Measurements from ENCODE around the gene STON2.

STON2 gene

DNA sequence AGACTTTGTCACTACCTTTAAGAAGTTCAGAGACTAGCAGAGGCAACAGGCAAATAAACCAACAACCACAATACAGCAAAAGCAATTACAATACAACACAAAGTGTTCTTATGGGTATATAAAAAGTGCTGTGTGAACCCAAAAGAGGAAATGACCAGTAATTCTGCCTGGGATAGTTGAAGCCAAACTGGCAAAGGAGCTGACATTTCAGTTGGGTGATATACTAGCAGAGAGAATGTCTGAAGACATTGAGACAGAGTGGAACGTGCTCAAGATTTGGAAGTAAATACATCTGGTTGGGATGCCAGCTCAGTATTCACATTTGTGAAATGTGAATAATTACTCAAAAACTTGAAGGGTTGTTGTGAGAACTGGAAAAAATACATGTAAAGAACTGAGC is 98.8 kb downstream of the STON2 start:
- DNase-seq = no peak

DNA sequence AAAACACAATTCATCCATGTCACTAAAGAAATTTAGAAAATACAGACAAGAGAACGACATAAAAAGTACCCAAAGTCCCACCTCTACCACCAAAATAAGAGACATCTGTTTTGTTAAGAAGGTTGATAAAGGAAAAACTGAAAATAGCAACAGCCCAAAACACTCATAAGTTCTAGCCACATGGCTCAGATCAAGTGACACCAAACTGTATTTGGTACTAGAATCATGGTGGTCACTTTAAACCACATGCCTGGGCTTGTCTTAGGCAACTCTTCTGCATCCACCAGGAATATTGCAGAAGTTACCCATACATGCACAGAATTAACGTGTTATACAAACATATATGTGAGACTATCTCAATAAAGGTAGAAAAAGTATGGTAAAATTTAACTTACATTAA is 101.2 kb downstream of the STON2 start:
- DNase-seq = no peak

DNA sequence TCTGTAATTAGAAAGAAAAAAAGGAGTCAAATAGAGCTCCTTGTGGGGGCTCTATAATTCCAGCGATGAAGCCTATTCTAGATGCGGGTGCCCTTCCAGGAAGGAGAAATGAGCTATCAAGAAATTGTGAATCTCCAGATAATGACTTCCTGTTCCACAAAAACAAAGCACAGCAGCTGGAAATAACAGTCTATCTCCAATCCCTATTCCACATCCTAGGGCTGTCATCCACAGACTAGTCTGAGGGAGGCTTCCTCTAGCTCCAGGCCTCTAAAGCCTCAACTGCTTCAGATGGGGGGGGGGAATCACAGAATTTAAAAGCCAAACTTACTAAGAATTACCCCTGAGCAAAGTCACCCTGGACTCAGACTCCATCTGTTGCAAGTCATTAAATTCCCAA is 102.0 kb downstream of the STON2 start:
- DNase-seq = no peak

DNA sequence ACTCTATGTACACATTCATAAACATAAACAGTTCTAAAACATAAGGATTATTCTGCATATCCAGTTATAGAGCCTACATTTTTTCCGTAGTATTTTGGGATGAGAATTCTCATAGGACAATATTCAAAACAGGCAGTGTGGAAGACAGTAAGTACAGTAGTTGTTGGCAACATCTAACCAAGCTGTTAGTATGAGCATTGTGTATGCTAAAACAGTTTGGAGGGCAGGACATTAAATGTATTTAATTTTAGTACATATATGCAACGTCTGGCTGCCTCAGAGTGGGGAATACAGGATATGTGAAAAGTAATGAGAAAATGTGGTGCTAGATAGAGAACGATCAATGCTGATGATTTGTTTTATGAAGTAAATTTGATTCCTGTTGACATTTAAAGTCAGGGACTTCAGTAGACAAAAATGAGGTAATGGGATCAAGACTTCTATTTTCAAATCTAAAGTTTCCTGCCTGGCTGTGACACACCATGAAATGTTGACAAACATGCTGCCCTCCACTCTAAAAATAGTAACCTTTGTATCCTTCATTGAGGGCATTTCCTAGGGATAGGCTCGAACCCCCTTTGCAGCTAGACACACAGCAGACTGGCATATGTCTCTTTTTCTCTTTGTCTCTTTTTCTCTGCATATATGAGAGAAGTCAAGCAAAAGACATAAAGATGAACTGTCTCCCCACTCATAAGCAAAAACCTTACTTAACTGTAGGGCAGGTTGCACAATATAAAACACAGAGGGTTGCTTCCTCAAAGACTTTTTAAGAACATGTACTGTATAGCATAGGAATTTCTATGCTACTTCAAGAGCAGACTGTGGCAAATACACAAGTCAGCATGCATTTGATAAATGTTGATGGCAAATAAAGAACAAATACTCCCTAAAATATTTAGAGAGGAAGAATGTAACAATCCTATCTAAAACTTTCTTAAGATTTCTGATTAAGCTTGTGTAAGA is 103.9 kb downstream of the STON2 start:
- DNase-seq = no peak

DNA sequence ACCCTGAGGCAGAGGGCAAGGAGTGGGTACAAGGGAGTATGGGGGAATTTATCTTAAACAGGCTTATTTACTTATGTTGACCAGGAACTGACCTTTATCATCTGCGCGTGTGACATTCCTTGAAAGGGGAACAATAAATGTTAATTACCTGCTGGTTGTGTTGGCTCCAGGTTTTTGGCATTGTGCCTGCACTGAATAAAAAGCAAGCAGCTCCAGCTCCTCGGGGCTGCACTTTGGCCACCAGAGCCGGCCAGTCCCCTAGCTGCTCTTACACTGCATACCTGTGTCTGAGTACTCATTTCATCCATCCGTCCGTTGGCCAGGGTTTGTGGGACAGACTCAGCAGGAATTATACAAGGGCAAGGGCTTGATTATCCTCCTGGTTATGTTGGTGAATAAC is 110.6 kb downstream of the STON2 start:
- DNase-seq = no peak

DNA sequence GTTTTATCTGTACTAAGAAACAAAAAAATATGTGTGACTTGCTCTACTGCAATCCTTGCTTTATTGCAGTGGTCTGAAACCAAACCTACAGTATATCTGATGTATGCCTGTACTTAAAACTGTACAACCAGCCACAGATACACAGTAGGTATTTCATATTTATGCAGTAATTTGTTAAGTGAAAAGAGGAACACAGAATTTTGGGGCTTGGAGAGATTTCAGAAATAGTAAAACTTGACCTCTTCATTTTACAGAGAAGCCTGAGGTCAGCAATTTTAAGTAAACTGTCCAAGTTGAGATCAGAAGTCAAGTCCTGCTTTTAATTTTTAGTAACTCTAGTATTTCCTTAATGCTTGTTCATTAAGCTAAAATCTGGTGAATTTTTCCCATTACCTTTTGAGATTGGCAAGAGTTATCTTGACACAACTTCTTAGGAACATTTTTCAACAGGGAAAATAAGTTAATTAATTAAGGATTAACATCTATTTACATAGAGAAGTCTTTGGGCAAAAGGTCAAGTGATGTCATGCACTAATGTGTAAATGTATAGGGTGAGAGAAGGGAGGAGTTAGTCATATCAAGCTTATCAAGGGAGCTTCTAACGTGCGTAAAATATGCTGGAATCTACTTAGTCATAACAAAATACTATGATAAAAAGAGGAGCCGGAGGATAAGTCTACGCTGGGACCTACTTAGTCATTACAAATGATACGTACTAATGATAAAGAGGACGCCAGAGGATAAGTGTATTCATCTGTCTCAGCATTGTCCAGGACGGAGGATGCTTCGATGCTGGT is 113.4 kb downstream of the STON2 start:
- no peak for DNase-seq

DNA sequence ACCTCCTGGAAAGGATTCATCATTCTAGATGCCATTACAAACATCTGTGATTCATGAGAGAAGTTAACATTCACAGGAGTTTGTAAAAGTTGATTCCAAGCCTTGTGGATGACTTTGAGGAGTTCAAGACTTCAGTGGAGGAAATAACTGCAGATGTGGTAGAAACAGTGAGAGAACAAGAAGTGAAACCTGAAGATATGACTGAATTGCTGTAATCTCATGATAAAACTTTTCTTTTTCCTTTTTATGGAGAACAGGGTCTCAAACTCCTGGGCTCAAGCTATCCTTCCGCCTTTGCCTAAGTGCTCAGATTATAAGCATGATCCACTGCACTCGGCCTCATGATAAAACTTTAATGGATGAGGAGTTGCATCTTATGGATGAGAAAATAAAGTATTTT is 114.9 kb downstream of the STON2 start:
- no peak for DNase-seq

DNA sequence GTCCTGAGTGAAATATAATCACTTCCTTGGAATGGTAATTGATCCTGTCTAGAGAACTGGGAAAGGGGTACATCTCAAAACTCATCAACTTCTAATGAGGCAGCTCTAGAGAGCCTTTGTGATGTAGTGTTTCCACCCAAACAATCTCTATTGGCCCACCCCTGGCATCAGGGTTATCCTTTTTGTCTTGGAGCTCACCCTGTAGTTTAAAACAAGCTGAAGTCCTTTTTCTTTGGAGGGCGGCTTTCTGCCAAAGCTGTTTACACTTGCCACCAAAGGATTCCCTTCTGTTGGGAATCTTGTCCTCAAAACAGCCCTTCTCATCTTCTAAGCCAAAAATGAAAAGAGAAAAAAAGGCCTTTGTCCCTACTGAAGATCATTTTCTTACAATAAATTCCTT is 118.8 kb downstream of the STON2 start:
- no peak for DNase-seq

DNA sequence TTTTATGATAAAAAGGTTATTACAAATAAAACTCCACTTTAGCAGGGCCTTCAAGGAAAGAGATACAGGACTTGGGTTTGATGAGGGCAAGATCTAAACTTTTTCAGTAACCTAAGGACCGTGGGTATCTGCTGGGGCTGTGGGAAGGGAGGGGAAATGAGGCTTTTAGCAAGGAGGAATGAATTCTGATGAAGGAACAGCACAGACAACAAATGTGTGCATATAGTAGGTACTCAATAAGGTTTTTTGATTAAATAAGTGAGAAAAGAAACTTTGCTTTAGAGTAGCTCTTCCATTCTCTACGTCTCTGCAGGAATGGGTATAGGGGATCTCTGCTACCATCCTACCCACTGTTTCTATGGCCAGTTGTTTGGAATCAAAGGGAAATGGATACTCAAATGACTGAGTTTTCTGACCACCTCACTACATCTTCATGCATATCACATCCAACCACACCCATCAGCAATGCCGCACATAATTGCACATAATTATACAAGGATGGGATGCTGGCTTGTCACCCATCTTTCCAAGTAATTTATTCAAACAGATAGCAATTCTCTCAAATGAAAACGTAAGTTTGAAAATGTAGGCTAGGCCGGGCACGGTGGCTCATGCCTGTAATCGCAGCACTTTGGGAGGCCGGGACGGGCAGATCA is 119.9 kb downstream of the STON2 start:
- no peak for DNase-seq

DNA sequence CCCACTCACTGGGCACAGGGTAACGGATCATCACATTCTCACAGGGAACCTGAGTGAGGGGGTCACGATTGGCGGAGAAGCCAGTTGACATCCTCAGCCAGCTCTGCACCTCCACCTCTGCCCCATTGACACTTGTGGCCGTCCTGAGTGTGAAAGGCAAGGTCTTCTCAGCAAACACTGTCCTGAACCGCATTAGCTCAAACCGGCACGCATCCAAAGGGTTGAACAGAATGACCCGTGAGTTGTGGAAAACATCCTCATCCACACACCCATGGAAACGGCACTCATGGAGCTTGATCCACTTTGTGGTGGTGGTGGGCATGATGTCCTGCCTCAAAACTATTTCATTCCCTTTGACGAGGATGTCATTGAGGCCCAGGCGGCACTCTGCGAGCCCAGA is 123.0 kb downstream of the STON2 start:
- no peak for DNase-seq

DNA sequence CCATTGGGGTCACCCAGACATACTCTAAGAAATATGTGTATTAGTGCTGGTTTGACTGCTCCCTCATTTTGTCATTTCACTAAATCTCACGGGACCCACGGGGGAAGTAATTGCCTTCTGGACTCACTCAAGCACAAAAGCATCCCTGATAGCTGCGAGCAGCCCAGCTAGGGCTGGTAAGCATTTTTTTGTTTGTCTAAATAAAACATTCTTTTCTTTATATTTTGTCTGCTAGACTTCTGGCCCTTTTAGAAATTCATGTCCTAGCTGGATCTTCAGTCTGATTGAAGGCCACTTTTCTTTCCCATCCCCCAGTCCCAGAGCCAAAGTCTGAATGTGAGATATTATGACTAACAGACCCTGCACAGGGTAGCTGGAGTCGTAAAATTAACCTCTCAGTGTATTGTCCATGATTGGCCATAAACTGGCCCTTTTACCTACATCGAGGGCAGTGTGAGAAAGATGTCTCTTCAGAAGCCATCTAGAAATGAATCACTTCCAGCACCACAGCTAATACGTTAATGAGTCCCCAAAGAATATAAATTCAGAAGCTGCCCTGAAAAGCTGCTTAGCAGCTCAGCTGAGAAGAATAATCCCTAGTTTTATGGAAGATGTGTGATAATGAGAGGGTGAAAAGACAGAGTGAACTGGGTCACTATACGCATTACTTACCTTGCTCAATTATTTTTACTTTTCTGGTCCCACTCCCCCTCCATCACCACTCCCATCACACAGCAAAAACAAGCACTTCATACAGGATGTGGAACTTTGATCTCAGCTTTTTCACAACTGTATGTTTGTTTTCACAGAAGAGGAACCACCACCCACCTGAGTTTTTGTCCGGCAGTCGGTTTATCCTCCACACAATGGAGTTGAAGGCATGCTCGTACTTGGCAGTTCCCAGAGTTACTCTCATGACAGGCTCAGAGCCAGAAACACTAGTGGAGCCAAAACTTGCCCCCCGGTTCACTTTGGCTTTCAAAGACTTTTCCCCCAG is 123.8 kb downstream of the STON2 start:
- no peak for DNase-seq

DNA sequence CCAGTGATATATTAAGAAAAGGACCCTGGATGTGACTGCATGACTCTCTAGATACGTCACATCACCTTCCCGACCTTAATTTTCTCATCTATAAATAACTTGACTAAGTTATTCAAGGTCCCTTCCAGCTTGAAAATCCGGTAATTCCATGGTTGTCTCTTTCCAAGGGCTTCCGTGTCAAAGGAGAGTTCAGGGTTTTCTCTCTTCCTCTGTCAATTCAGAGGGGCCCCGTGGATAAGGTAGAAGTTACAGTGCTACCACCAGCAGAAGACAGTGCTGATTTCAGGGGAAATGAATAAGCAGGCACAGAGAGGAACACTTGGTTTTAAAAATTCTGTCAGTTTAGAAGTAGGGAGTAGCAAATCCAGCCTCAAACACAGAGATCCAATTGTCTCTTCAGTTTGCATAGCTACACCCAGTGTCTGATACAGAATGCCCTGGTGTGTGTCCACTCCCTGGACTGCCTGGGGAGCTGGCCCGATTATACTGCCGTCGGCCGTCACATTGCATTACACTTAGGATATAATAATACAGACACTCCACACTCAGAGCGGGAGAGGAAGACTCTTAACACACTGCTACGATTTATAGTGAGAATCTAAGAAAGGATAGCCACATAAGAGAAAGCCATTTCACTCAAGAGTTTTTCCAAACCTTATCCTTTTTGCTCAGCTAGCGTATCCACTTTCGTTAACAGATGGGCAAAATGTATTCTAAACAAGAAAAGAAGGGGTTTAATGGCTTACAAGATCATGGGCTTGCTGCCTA is 124.6 kb downstream of the STON2 start:
- no peak for DNase-seq

DNA sequence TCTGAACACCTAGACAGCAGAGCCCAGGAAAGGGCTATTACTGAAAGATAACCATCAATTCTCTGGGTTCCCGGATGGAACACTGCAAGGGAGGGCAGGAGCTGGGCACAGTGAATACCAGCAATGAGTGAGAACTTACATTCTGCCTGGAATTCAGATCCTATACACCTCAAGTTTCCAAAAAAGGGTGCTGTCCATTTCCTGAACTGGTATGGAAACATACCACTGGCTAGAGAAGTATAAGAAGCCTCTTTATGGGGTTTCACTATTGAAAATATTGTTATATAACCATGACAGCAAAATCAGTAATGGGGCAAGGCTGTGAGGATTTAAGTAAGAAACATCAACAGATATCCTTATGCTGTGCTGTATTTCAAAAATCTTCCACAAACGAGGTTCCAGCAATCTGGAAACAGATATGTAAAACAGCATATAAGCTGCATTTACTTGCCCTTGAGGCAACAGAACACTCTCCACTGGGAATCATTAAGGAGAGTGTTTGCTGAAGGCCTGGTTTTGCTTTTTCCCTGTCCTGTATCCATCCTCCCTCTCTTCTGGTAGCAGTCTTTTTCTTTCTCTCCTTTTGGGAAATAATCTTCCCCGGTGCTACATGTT is 126.1 kb downstream of the STON2 start:
- no peak for DNase-seq

DNA sequence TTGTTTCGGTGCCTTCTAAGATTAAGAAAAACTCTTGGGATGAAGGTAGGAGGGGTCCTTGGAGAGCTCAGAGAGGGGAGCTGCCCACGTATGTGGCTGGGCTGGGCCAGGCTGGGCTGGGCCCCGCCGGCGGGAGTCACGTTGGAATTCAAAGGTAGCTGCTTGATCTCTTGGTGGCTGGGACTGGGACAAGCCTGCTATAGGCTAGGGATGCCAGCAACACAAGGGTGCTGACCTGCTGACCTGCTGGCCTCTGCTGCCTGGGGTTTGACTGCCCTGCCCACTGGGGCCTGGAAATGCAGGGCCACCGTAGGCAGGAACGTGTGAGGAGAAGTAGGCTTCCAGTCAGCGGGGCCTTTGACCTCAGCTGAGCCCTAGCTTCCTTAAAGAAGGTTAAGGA is 126.6 kb downstream of the STON2 start:
- no peak for DNase-seq

DNA sequence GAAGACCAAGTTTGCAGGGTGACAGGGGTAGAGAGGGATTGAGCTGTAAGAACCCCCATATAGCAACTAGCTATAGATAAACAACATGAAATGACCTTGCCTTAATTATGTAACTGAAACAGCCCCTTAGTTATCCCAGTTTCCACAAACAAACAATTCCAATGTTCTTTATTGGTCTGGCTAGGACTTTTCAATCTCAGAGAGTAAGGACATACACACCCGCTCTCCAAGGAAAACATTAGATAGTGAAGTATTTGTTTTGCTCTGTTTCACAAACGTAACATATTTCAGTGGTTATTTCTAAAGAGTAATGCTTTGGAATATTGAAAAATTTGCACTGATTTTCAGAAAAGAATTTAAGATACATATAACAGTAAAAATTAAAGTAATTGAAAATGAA is 127.8 kb downstream of the STON2 start:
- DNase-seq = no peak

DNA sequence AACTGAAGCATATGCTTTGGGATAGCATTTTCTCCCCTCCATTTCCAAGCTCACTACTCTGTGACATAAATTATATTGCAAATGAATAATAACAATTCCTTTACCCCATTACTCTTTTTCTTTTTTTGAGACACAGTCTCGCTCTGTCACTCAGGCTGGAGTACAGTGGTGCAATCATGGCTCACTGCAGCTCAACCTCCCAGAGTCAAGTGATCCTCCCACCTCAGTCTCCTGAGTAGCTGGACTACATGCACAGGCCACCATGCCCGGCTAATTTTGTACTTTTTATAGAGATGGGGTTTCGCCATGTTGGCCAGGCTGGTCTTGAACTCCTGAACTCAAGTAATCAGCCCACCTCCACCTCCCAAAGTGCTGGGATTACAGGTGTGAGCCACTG is 130.1 kb downstream of the STON2 start:
- no peak for DNase-seq

DNA sequence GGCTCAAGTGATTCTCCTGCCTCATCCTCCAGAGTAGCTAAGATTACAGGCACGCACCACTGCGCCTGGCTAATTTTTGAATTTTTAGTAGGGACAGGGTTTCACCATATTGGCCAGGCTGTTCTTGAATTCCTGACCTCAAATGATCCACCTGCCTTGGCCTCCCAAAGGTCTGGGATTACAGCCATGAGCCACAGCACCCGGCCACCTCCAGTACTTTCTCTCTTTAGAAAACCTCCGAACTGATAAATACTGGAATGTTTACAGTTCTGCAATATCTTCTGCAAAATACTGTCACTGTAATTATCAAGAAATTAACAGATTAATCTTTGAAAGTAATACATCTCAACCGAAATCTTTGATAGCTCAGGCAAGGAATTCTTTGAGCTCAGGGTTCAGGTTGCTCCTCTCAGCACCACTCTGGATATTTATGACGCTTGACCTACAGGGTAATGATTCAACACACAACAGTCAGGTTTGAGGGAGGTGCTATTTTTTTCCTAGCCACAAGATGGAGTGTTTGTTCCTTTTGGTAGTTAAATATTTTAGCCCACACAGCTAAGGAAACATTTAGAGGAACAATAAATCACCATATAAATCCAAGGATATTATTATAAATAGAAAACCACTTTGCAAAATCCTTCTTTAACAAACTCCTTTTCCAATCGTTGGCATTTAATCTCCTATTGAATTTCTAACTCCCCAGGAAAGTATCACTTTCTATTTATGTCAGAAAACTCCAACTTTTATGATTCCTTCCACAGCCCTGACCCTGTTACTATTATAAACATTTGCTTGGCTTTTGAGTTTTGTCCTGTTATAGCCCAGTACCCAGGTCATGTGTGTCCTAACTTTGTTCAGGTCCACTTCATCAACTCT is 130.8 kb downstream of the STON2 start:
- peak; percentile 70 for DNase-seq

DNA sequence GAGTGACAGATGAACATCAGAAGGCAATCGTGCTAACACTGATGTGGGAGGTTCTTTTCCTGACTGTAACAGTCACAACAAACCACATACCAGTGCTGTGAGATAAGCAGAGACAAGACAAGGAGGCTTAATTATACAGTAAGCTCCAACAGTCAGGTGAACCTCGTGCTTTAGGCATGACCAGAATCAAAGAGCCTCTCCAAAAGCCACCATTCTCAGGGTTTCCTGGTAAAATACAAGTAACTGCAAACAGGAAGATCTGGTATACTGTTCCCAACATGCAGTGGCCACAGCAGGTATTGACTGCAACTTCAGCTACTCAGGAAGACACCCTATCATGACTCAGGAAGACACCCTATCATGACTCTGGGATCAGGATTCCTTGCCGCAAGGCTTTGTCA is 132.1 kb downstream of the STON2 start:
- DNase-seq = no peak

DNA sequence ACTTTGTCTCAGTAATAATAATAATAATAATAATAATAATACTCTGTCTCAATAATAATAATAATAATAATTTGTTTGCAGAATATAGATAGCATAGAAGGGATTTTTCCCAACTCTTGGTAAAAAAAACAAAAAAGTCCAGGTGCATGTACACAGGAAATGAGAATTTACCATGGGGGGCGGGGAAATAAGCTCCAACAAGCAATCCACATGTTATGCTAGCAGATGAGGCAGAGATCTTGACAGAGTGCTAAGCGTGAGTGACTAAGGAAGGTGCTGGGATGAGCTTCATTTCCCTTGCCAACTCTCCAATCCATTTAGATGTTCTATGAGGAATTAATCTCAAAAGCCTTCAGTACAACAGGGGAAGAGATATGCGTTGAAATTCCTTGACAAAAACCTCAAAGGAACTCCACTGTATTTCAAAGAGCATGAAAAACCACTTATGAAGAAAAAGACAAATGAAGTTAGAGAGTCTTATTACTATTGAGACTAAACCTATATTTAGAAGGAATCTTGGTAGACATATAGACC is 134.4 kb downstream of the STON2 start:
- no peak for DNase-seq

All from fibroblast of skin of scalp (primary cell).